HCT116 (cell line): ENCODE results near the gene NDUFS2. TPM values are rescaled to one million over a fixed set of nuclear protein-coding genes. Genes with fewer than 3 reads are reported as not detected.

Experiments
- ATAC-seq: fragments of 200-7000 bp; cut with Tn5 transposase; 2 replicates; pipeline ENCODE4 v1.9.1; 2020; ENCODE audit warnings: mild to moderate bottlenecking, moderate library complexity
- BruUV-seq: library from RNA; stranded (reverse); fragments of 400-500 nt; replicated peaks from 2 replicates; lab custom pipeline; 2021; lab: Mats Ljungman, UMichigan
- CTCF ChIA-PET: fragments of 300-600 bp; sonication (Branson Sonifier 250); formaldehyde crosslinking; loops from one replicate; lab custom pipeline; 2021; ENCODE audit warnings: antibody characterized with exemption; lab: Charles Lee
- POLR2A ChIA-PET: fragments of 300-600, 350-600 bp; sonication (Branson Sonifier 250); formaldehyde crosslinking; loops from one replicate; lab custom pipeline; 2021; ENCODE audit warnings: antibody characterized with exemption; lab: Charles Lee
- RAD21 ChIA-PET, 2 experiments: fragments of 300-600 bp; sonication (Branson Sonifier 250); formaldehyde crosslinking; loops; one replicate each; lab custom pipeline; 2023; ENCODE audit warnings: low total read pairs in 2 of 2; ENCODE audit not compliant: uncharacterized antibody in 2 of 2, unreplicated experiment in 2 of 2, low non-redundant PET in 1 of 2; lab: Charles Lee
- DNase-seq: peaks from one replicate; pipeline ENCODE4 v3.0.0-alpha.2; 2010; ENCODE audit warnings: low read depth, low spot score
- H2AFZ ChIP-seq: fragments of 200-600 bp; shearing (Covaris generic), sonication (generic); 2 replicates; pipeline ENCODE4 v1.6.1; 2017; ENCODE audit warnings: low read depth, mixed run types, mixed read lengths, antibody characterized with exemption, low read length; ENCODE audit not compliant: poor library complexity, severe bottlenecking
- H3K27ac ChIP-seq: 2 replicates; pipeline ENCODE4 v1.5.1; 2012; ENCODE audit warnings: low read depth, low read length
- H3K27me3 ChIP-seq: fragments of 200-600 bp; sonication (generic); 2 replicates; pipeline ENCODE4 v1.6.1; 2016; ENCODE audit warnings: mixed run types, low read length, mixed read lengths; ENCODE audit not compliant: insufficient read depth
- H3K36me3 ChIP-seq, 2 experiments: fragments of 200-500 bp in 1 of 2; fragments of 200-600 bp in 1 of 2; sonication (Bioruptor generic) in 1 of 2; sonication (generic) in 1 of 2; 2 replicates each; pipeline versions ENCODE4 v1.5.1 to v1.6.1; 2014 to 2016; ENCODE audit warnings: low read length in 2 of 2, inconsistent platforms in 1 of 2, mixed read lengths in 1 of 2, mixed run types in 1 of 2; ENCODE audit not compliant: insufficient read depth in 2 of 2, control insufficient read depth in 1 of 2
- H3K4me1 ChIP-seq, 2 experiments: fragments of 200-600 bp in 1 of 2; sonication (generic) in 1 of 2; 2 replicates each; pipeline versions ENCODE4 v1.5.1 to v1.6.1; 2012 to 2017; ENCODE audit warnings: low read length in 2 of 2, inconsistent platforms in 1 of 2, mild to moderate bottlenecking in 1 of 2, mixed read lengths in 1 of 2, mixed run types in 1 of 2, moderate library complexity in 1 of 2; ENCODE audit not compliant: insufficient read depth in 2 of 2, control insufficient read depth in 1 of 2
- H3K4me2 ChIP-seq: fragments of 200-600 bp; sonication (generic); 2 replicates; pipeline ENCODE4 v1.6.1; 2017; ENCODE audit warnings: mixed run types, low read length, mixed read lengths
- H3K4me3 ChIP-seq, 2 experiments: fragments of 200-600 bp in 1 of 2; sonication (generic) in 1 of 2; replicated peaks in 1 of 2; 2 replicates each; pipeline ENCODE4 v1.5.1; 2011 to 2016; ENCODE audit warnings: low read length in 2 of 2, control low read depth in 1 of 2, low read depth in 1 of 2, mild to moderate bottlenecking in 1 of 2, mixed read lengths in 1 of 2, mixed run types in 1 of 2
- H3K79me2 ChIP-seq: fragments of 200-600 bp; sonication (generic); 2 replicates; pipeline ENCODE4 v1.6.1; 2017; ENCODE audit warnings: mild to moderate bottlenecking, mixed run types, low read length, moderate library complexity, mixed read lengths; ENCODE audit not compliant: insufficient read depth
- H3K9ac ChIP-seq: fragments of 200-600 bp; sonication (generic); 2 replicates; pipeline ENCODE4 v1.6.1; 2016; ENCODE audit warnings: low read length, mixed read lengths
- H3K9me2 ChIP-seq: fragments of 200-600 bp; sonication (generic), shearing (Covaris generic); 2 replicates; pipeline ENCODE4 v1.6.1; 2017; ENCODE audit warnings: mixed run types, mild to moderate bottlenecking, moderate library complexity; ENCODE audit not compliant: insufficient read depth
- H3K9me3 ChIP-seq, 2 experiments: fragments of 200-500 bp in 1 of 2; fragments of 200-600 bp in 1 of 2; sonication (Bioruptor generic) in 1 of 2; sonication (generic) in 1 of 2; 2 replicates each; pipeline ENCODE4 v1.6.1; 2014 to 2017; ENCODE audit warnings: low read length in 2 of 2, mixed read lengths in 2 of 2, inconsistent platforms in 1 of 2, low read depth in 1 of 2, mild to moderate bottlenecking in 1 of 2, mixed run types in 1 of 2, moderate library complexity in 1 of 2; ENCODE audit not compliant: control insufficient read depth in 1 of 2, insufficient read depth in 1 of 2
- H4K20me1 ChIP-seq: fragments of 200-600 bp; sonication (generic), shearing (Covaris generic); 2 replicates; pipeline ENCODE4 v1.6.1; 2017; ENCODE audit warnings: mixed run types, mild to moderate bottlenecking, moderate library complexity; ENCODE audit not compliant: insufficient read depth
- ELF1 ChIP-seq: IDR thresholded peaks from 2 replicates; pipeline ENCODE4 v1.6.1; 2012; ENCODE audit warnings: low read depth, borderline replicate concordance
- RAD21 ChIP-seq: IDR thresholded peaks from 2 replicates; pipeline ENCODE4 v1.6.1; 2012; ENCODE audit warnings: low read depth, mild to moderate bottlenecking
- intact Hi-C: fragments of 100-400 bp; cut with micrococcal nuclease; formaldehyde crosslinking; loops from 2 replicates; pipeline ENCODE4 v1.10.0; 2022
- total RNA-seq: library from RNA; stranded (reverse); gene quantifications from one replicate; pipeline ENCODE4 v1.2.1, GENCODE V29; 2021; ENCODE audit not compliant: unreplicated experiment
- TF ChIP-seq, protein P1 (sequence below), 3 experiments: fragments of 200-600 bp in 1 of 3; sonication (generic) in 1 of 3; IDR thresholded peaks in 2 of 3; conservative IDR thresholded peaks in 1 of 3; 2 replicates each; pipeline ENCODE4 v1.5.1; 2012 to 2017; ENCODE audit warnings: low read depth in 2 of 3, low read length in 2 of 3, antibody characterized with exemption in 1 of 3, borderline replicate concordance in 1 of 3, control low read depth in 1 of 3, mild to moderate bottlenecking in 1 of 3, mixed read lengths in 1 of 3, mixed run types in 1 of 3, moderate library complexity in 1 of 3; ENCODE audit not compliant: insufficient read depth in 1 of 3

The NDUFS2 gene
- total RNA-seq, 1 experiment from 2014 or later: 82.7 TPM

DNA sequence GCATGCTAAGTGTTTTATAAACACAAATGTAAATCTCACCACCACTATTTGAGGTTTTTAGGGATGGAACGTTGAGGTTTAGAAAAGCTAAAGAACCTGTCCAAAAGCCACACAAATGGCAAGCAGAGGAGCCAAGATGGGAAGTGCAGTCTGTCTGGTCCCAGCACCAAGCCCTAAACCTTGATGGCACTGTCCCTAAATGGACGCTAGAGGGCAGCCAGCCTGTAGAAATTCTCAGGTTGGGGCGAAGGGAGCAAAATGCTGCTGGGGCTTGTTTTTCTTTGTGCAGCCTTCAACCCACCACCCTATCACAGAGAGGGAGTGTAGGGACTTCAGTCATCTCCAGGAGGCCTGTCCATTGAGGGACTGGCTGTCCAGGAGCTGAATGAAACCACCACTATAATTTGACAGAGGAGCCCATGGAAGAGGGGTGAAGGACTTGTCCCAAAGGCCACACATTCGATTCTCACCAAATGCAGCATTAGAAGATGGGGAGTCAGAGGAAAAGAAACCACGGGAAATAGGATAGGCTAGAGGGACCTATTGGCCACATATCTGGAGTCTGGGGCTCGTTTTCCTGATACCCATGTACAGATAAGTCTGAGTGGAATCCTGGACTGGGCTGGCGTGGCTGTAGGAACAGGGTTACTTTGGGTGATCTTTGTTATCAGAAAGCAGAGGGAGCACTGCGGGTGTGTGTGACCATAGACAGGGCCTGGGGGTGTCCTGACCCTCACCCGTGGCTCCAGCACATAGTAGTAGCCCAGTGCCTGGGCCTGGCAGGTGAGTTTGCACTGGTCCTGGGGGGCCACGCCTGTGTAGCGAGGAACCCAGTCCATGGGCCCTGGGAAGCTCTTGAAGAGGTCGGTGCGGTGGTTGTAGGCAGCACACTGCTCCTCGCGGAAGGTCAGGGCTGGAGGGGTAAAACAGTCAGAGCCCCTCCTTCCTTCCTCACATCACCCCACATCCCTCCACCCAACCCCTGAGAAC, 9.4 kb upstream of the NDUFS2 start:
- Histone ChIP-seq H4K20me1 (no peaks in the 10 kb centered on the region), H3K79me2 (no peaks in the 10 kb centered on the region), H3K9ac (no peak overlapping the region), H3K9me2 (no peaks in the 10 kb centered on the region), H3K4me1 (peaks cover 0 to 5% of the 10 kb centered on the region in 2 experiments; a peak in 1 of 4 replicates), H3K27me3 (no peaks in the 10 kb centered on the region), H3K27ac (no peak overlapping the region; the same call in 1 of the 2 replicates), H3K9me3 (no peaks in the 10 kb centered on the region), H3K4me3 (no peak overlapping the region), H3K4me2 (no peak overlapping the region), H2AFZ (peak overlapping the region; percentile 77), H3K36me3 (no peaks in the 10 kb centered on the region)
- peak; percentile 94 for ATAC-seq
- ChIA-PET POLR2A (interaction anchor here (2.2 kb wide), 1 partner anchor 10 kb away, joined by 9 read pairs; the partner anchor contains the start of gene NDUFS2), CTCF (interaction anchor here (0.8 to 1.6 kb wide), 3 partner anchors 9 to 189 kb away, joined by 3 to 6 read pairs (median 3); partner anchors contain the start of gene NDUFS2), RAD21 (no interaction called here)
- no TSS peak for BruUV-seq
- intact Hi-C loops: no loop called here
- peak; percentile 54 for DNase-seq
- TF ChIP-seq, protein P1, sequence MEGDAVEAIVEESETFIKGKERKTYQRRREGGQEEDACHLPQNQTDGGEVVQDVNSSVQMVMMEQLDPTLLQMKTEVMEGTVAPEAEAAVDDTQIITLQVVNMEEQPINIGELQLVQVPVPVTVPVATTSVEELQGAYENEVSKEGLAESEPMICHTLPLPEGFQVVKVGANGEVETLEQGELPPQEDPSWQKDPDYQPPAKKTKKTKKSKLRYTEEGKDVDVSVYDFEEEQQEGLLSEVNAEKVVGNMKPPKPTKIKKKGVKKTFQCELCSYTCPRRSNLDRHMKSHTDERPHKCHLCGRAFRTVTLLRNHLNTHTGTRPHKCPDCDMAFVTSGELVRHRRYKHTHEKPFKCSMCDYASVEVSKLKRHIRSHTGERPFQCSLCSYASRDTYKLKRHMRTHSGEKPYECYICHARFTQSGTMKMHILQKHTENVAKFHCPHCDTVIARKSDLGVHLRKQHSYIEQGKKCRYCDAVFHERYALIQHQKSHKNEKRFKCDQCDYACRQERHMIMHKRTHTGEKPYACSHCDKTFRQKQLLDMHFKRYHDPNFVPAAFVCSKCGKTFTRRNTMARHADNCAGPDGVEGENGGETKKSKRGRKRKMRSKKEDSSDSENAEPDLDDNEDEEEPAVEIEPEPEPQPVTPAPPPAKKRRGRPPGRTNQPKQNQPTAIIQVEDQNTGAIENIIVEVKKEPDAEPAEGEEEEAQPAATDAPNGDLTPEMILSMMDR (IDR thresholded peaks at IDR 0.05 in 2 of 3, conservative IDR thresholded peaks at IDR 0.05 in 1 of 3; ENCODE audit: borderline replicate concordance in 1 of 3, insufficient read depth in 1 of 3, low read depth in 2 of 3, low read length in 2 of 3): peak; percentile 82 to 93 (median 85)
- no peak for TF ChIP-seq ELF1
- peak; percentile 84 for TF ChIP-seq RAD21
